ENCODE measurements around the gene FXYD1.

- no peak for TF ChIP-seq TAF1 (IDR thresholded peaks at IDR 0.05; ENCODE audit: low read depth)
- TF ChIP-seq EP300 (IDR thresholded peaks at IDR 0.05; ENCODE audit: borderline replicate concordance) = no peak
- TF ChIP-seq CEBPB (IDR thresholded peaks at IDR 0.05) = no peak
- peak; percentile 81 for TF ChIP-seq RAD21 (IDR thresholded peaks at IDR 0.05; ENCODE audit: low read depth)
- no peak for TF ChIP-seq MAX (IDR thresholded peaks at IDR 0.05)
- no peak for TF ChIP-seq YY1 (IDR thresholded peaks at IDR 0.05; ENCODE audit: low read depth)
- TF ChIP-seq TCF12 (IDR thresholded peaks at IDR 0.05; ENCODE audit: low read depth) = no peak
- TF ChIP-seq ZBTB7A (IDR thresholded peaks at IDR 0.05; ENCODE audit: low read depth) = 0 out of 2 replicates have a peak, but pooled peaks have one; percentile 36
- TF ChIP-seq REST (IDR thresholded peaks at IDR 0.05; ENCODE audit: low read depth) = no peak
- TF ChIP-seq NFIC (IDR thresholded peaks at IDR 0.05) = no peak
- no peak for TF ChIP-seq FOXM1 (IDR thresholded peaks at IDR 0.05; ENCODE audit: borderline replicate concordance, low read depth)
- TF ChIP-seq USF1 (IDR thresholded peaks at IDR 0.05) = no peak
- TF ChIP-seq TEAD4 (IDR thresholded peaks at IDR 0.05) = no peak
- TF ChIP-seq EGR1 (IDR thresholded peaks at IDR 0.05) = no peak
Observed at GRCh38 chr19:35135389-35135909, 3.2 kb upstream of the FXYD1 start.
